DND-41 (cell line): ENCODE results near the gene KCNJ6.

Source experiments
- ATAC-seq: fragments of 200-7000 bp; cut with Tn5 transposase; 3 replicates; pipeline ENCODE4 v1.9.1; 2021; ENCODE audit warnings: low read depth; ENCODE audit not compliant: insufficient read depth
- DNase-seq: peaks from one replicate; pipeline ENCODE4 v3.0.0-alpha.2; 2020
- H2AFZ ChIP-seq: 2 replicates; pipeline ENCODE4 v1.6.0; 2012; ENCODE audit warnings: low read depth, low read length
- H3K27ac ChIP-seq: 2 replicates; pipeline ENCODE4 v1.5.1; 2012; ENCODE audit warnings: low read length, inconsistent platforms
- H3K27me3 ChIP-seq: fragments of 200-600 bp; sonication (generic); 2 replicates; pipeline ENCODE4 v1.6.0; 2012; ENCODE audit warnings: low read length, mild to moderate bottlenecking, inconsistent platforms; ENCODE audit not compliant: insufficient read depth, poor library complexity
- H3K36me3 ChIP-seq: 2 replicates; pipeline ENCODE4 v1.5.1; 2012; ENCODE audit warnings: low read length, inconsistent platforms; ENCODE audit not compliant: insufficient read depth
- H3K4me1 ChIP-seq: 2 replicates; pipeline ENCODE4 v1.5.1; 2012; ENCODE audit warnings: mild to moderate bottlenecking, low read length; ENCODE audit not compliant: insufficient read depth
- H3K4me2 ChIP-seq: 2 replicates; pipeline ENCODE4 v1.6.0; 2012; ENCODE audit warnings: mild to moderate bottlenecking, moderate library complexity, low read length, inconsistent platforms; ENCODE audit not compliant: insufficient read depth
- H3K4me3 ChIP-seq, 2 experiments: fragments of 200-600 bp in 1 of 2; shearing (Covaris generic) in 1 of 2; 2 replicates each; pipeline ENCODE4 v1.5.1; 2012 to 2016; ENCODE audit warnings: inconsistent platforms in 2 of 2, low read length in 2 of 2, mild to moderate bottlenecking in 2 of 2, low read depth in 1 of 2, moderate library complexity in 1 of 2
- H3K79me2 ChIP-seq: 2 replicates; pipeline ENCODE4 v1.6.0; 2012; ENCODE audit warnings: low read length, inconsistent platforms; ENCODE audit not compliant: insufficient read depth
- H3K9ac ChIP-seq: 2 replicates; pipeline ENCODE4 v1.6.0; 2012; ENCODE audit warnings: low read depth, mild to moderate bottlenecking, inconsistent platforms, low read length, moderate library complexity
- H3K9me3 ChIP-seq: 2 replicates; pipeline ENCODE4 v1.5.1; 2012; ENCODE audit warnings: low read length, moderate library complexity, mild to moderate bottlenecking, inconsistent platforms; ENCODE audit not compliant: insufficient read depth, severe bottlenecking
- H4K20me1 ChIP-seq: 2 replicates; pipeline ENCODE4 v1.6.0; 2012; ENCODE audit warnings: low read length; ENCODE audit not compliant: insufficient read depth
- EZH2 ChIP-seq: IDR thresholded peaks from 3 replicates; pipeline ENCODE4 v1.6.1; 2012; ENCODE audit warnings: borderline replicate concordance, low read depth, mild to moderate bottlenecking, moderate library complexity, low read length, inconsistent platforms; ENCODE audit not compliant: severe bottlenecking
- TF ChIP-seq, protein P1 (sequence below): IDR thresholded peaks from 2 replicates; pipeline ENCODE4 v1.5.1; 2012; ENCODE audit warnings: borderline replicate concordance, low read length, moderate library complexity, mild to moderate bottlenecking; ENCODE audit not compliant: poor library complexity, severe bottlenecking; ENCODE audit errors: extremely low read depth

The KCNJ6 gene

GRCh38 chr21:37742532-37742931, 173.7 kb downstream of the KCNJ6 start:
- no peak overlapping the region for H3K4me2 ChIP-seq
- H3K4me1 ChIP-seq = no peaks in the 10 kb centered on the region
- no peaks in the 10 kb centered on the region for H3K79me2 ChIP-seq
- DNase-seq (no peak), ATAC-seq (no peak)
- H3K9ac ChIP-seq = no peak overlapping the region
- no peaks in the 10 kb centered on the region for H3K9me3 ChIP-seq
- no peak overlapping the region for H2AFZ ChIP-seq
- H3K27ac ChIP-seq = no peak overlapping the region
- H4K20me1 ChIP-seq = no peaks in the 10 kb centered on the region
- H3K27me3 ChIP-seq = no peaks in the 10 kb centered on the region
- no peak overlapping the region for H3K4me3 ChIP-seq
- H3K36me3 ChIP-seq = no peaks in the 10 kb centered on the region
- TF ChIP-seq, protein P1, sequence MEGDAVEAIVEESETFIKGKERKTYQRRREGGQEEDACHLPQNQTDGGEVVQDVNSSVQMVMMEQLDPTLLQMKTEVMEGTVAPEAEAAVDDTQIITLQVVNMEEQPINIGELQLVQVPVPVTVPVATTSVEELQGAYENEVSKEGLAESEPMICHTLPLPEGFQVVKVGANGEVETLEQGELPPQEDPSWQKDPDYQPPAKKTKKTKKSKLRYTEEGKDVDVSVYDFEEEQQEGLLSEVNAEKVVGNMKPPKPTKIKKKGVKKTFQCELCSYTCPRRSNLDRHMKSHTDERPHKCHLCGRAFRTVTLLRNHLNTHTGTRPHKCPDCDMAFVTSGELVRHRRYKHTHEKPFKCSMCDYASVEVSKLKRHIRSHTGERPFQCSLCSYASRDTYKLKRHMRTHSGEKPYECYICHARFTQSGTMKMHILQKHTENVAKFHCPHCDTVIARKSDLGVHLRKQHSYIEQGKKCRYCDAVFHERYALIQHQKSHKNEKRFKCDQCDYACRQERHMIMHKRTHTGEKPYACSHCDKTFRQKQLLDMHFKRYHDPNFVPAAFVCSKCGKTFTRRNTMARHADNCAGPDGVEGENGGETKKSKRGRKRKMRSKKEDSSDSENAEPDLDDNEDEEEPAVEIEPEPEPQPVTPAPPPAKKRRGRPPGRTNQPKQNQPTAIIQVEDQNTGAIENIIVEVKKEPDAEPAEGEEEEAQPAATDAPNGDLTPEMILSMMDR = no peak
- TF ChIP-seq EZH2 = no peak

- no peak for DNase-seq
- no peak overlapping the region for H2AFZ ChIP-seq
- TF ChIP-seq, protein P1 = no peak
- no peak for TF ChIP-seq EZH2
- no peak overlapping the region for H3K27ac ChIP-seq
- no peaks in the 10 kb centered on the region for H4K20me1 ChIP-seq
- no peaks in the 10 kb centered on the region for H3K36me3 ChIP-seq
- H3K4me3 ChIP-seq = no peak overlapping the region
- H3K9me3 ChIP-seq = no peaks in the 10 kb centered on the region
- no peaks in the 10 kb centered on the region for H3K4me1 ChIP-seq
- H3K27me3 ChIP-seq = no peaks in the 10 kb centered on the region
- no peak for ATAC-seq
- no peak overlapping the region for H3K4me2 ChIP-seq
- H3K9ac ChIP-seq = no peak overlapping the region
- no peaks in the 10 kb centered on the region for H3K79me2 ChIP-seq
Observed at GRCh38 chr21:37742115-37742514, 174.1 kb downstream of the KCNJ6 start.

- Histone ChIP-seq H3K4me1 (no peaks in the 10 kb centered on the region), H4K20me1 (no peaks in the 10 kb centered on the region), H3K27ac (no peak overlapping the region), H3K4me2 (no peak overlapping the region), H3K9me3 (no peaks in the 10 kb centered on the region), H3K27me3 (no peaks in the 10 kb centered on the region), H3K9ac (no peak overlapping the region), H3K36me3 (no peaks in the 10 kb centered on the region), H3K4me3 (no peak overlapping the region), H2AFZ (no peak overlapping the region), H3K79me2 (no peaks in the 10 kb centered on the region)
- no peak for ATAC-seq
- TF ChIP-seq EZH2 = no peak
- TF ChIP-seq, protein P1 = no peak
- no peak for DNase-seq
Observed at GRCh38 chr21:37737996-37738395, 178.3 kb downstream of the KCNJ6 start.

DNA sequence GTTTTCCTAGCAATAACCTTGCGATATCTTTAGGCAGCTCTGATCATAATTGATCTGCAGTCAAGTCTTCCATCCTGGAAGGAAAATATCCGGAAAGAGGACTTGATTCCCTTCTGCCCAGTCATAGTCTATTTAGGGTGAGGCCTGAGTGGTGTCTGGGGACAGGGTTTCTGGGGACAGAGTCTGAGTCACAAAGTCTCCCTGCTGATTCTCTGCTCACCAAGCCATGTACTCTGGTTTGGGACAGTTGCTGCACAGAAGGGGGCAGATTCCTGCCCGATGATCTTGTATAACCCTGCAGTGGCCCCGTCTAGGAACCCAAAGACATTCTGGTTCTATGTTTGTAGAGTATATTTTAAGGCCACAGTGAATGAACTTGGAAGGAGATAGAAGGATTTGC, 178.8 kb downstream of the KCNJ6 start:
- Histone ChIP-seq H3K9ac (no peak overlapping the region), H2AFZ (no peak overlapping the region), H3K36me3 (no peaks in the 10 kb centered on the region), H3K27me3 (no peaks in the 10 kb centered on the region), H3K79me2 (no peaks in the 10 kb centered on the region), H3K4me1 (no peaks in the 10 kb centered on the region), H3K4me3 (no peak overlapping the region), H3K27ac (no peak overlapping the region), H4K20me1 (no peaks in the 10 kb centered on the region), H3K9me3 (no peaks in the 10 kb centered on the region), H3K4me2 (no peak overlapping the region)
- no peak for TF ChIP-seq EZH2
- TF ChIP-seq, protein P1 = no peak
- DNase-seq (no peak), ATAC-seq (no peak)
